ENCODE measurements around the gene RAD51B. TPM values are rescaled to one million over a fixed set of nuclear protein-coding genes. Genes with fewer than 3 reads are reported as not detected.

RAD51B gene
- total RNA-seq, 1 experiment from 2014 or later: 13.3 TPM

DNA sequence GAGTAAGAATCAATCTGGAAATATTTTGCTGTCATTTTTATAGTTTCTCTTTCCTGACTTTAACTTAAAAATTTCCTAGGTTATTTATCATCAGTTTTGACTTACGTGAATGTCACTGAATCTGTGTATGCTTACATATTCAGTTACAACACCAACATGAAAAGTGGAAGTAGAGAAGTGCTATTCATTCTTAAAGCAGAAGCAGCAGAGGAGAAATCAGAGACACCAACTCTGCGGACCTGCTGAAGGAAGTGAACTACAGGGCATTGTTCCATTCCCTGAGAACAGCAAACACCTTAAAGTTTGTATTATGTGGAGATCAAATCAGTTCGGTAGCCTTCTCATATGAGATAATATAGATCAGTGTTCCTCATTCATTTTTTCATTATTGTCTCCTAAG is 34.1 kb downstream of the RAD51B start:
- no peaks in the 10 kb centered on the region for H3K9me3 ChIP-seq (replicated peaks)
- no peak overlapping the region for H3K27ac ChIP-seq
- no peaks in the 10 kb centered on the region for H3K4me1 ChIP-seq
- H3K36me3 ChIP-seq: no peaks in the 10 kb centered on the region
- no peak for DNase-seq
- no peak overlapping the region for H3K4me3 ChIP-seq
- H3K27me3 ChIP-seq: no peaks in the 10 kb centered on the region

DNA sequence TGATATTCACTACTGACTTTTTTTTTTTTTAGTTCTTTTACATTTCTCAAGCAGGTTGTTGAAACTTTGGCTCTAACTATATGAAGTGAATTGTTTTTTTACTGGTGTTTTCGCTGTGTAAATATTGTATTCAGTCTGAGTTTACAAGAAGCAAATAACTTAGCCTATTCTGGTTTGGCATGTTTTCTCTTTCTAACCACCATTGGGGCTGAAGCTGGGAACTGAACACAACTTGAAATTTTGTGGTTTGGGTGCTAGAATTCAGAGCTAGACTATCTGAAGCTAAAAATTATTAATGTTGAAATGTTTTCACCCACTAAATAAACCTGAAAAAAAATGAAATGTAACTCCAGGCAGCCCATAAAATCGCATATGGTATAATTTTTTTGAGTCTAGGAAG is 37.2 kb downstream of the RAD51B start:
- no peak overlapping the region for H3K27ac ChIP-seq
- H3K36me3 ChIP-seq: no peaks in the 10 kb centered on the region
- H3K9me3 ChIP-seq (replicated peaks): no peaks in the 10 kb centered on the region
- H3K4me1 ChIP-seq: no peaks in the 10 kb centered on the region
- no peak overlapping the region for H3K4me3 ChIP-seq
- no peak for DNase-seq
- no peaks in the 10 kb centered on the region for H3K27me3 ChIP-seq

DNA sequence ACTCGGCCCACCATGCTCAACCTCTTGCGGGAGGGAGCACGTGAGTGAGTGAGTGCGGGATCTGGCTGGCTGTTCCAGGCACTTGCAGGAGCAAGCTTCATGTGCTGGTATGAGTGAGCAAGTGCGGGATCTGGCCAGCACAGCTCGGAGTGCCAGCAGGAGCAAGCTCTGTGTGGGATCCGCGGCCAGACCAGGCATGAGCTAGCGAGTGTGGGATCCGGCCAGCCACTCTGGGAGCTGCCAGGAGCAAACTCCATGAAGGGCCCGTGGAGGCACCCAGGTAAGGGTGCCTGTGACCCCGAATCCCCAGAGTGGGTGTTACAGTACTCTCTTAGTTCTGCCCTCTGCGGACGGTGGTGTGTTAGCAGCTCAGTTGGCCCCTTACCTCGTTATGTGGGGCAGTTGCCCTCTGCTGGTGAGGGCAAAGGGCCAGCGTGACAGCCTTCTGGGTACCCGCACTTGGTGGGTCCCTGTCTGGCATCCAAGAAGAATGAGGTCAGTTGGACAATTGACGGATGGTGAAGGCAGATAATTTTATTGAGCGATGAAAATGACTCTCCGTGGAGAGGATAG is 38.3 kb downstream of the RAD51B start:
- no peaks in the 10 kb centered on the region for H3K9me3 ChIP-seq (replicated peaks)
- H3K27me3 ChIP-seq: no peaks in the 10 kb centered on the region
- no peak overlapping the region for H3K4me3 ChIP-seq
- H3K36me3 ChIP-seq: no peaks in the 10 kb centered on the region
- no peak for DNase-seq
- H3K4me1 ChIP-seq: no peaks in the 10 kb centered on the region
- H3K27ac ChIP-seq: no peak overlapping the region

DNA sequence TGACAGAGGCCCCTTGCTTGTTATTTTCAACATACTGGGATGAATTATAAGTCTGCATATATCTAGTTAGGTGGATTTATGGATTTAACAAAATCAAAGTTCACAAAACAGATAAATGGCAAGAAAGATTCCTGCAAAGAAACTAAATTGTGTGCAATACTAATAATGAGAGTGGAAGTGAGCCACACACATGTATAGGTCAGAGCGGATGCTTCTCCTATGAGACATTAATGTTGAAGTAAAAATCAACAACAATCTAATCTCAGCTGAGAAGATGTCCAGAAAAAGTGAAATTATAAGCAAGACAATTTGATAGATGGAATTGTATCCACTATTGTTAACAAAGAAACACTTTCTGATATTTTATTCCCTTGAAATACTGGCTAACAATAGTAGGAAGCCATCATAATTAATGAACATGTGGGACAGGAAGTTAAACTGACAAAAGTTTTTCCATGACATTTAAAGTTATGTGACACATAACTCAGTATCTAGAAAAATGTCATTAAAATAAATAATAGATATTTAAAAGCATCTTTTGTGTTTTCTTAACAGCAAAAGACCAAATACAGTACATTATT is 39.7 kb downstream of the RAD51B start:
- Histone ChIP-seq H3K4me1 (no peaks in the 10 kb centered on the region), H3K9me3 (replicated peaks) (no peaks in the 10 kb centered on the region), H3K4me3 (no peak overlapping the region), H3K36me3 (no peaks in the 10 kb centered on the region), H3K27ac (no peak overlapping the region), H3K27me3 (no peaks in the 10 kb centered on the region)
- DNase-seq: no peak

DNA sequence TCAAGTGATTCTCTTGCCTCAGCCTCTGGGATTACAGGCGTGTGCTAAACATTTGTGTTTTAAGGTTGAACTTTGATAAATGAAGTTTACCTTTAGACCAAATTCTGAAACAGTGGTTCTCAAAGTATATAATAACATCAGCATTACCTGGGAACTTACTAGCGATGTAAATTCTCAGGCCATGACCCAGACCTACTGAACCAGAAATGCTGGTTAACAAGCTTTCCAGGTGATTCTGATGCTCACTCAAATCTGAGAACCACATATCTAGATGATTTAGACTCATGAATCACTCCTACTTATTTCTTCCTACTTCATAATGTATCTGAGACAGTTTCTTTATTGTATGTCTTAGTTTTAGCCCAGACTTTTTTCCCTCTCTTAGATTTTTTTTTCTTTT is 43.6 kb downstream of the RAD51B start:
- DNase-seq: no peak
- Histone ChIP-seq H3K4me3 (no peak overlapping the region), H3K27ac (no peak overlapping the region), H3K27me3 (no peaks in the 10 kb centered on the region), H3K4me1 (no peaks in the 10 kb centered on the region), H3K9me3 (replicated peaks) (0 out of 2 replicates have a peak, but pooled peaks cover 3% of the 10 kb centered on the region), H3K36me3 (peaks cover 3% of the 10 kb centered on the region)

DNA sequence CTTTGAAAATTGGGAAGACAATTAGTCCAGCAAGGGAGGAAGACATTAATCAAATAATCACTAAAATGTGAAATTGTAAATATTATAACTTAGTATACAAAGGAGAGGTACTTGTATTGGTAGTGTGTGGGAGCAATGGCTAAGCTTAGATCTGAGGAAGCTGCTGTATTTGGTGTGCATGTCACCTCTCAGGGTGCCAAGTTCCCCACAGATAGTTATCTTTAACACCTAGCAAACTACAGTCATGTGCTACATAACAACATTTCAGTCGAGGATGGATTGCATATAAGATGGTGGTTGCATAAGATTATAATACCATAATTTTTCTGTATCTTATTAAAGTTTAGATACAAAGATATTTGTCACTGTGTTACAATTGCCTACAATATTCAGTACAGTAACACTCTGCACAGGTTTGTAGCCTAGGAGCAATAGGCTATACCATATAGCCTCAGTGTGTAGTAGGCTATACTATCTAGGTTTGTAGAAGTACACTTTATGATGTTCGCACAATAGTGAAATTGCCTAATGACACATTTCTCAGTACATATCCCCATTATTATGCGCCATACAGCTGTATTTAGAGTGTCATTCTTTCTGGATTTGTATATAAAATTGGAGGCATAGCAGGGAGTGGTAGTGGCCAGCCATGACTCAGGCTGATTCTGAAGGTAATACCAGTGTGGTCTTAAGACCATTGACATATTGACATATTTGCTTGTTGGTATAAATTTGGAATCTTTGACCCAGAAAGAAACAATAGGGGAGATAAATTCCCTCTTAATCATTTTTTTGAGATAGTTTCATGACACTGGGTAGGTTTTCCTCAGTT is 55.8 kb downstream of the RAD51B start:
- Histone ChIP-seq H3K9me3 (replicated peaks) (peaks cover 5% of the 10 kb centered on the region; the same call in 1 of the 2 replicates), H3K4me1 (no peaks in the 10 kb centered on the region), H3K36me3 (no peaks in the 10 kb centered on the region), H3K27ac (no peak overlapping the region), H3K27me3 (no peaks in the 10 kb centered on the region), H3K4me3 (no peak overlapping the region)
- DNase-seq: no peak

DNA sequence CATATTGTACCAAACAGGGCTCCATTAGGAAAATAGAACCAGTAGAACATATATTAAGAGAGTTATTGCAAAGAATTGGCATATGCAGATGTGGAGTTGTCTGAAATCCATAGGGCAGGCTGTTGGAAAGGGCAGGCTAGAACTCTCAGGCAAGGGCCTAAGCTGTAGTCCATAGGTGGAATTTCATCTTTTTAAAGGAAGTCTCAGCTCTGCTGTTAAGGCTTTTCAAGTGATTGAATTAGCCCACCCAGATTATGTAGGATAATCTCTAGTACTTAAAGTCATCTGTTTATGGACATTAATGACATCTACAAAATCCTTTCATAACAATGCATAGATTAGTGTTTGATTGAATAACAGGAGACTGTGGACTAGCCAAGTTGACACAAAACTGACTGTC is 59.4 kb downstream of the RAD51B start:
- Histone ChIP-seq H3K36me3 (no peaks in the 10 kb centered on the region), H3K27ac (no peak overlapping the region), H3K27me3 (no peaks in the 10 kb centered on the region), H3K4me3 (no peak overlapping the region), H3K9me3 (replicated peaks) (no peaks in the 10 kb centered on the region), H3K4me1 (peaks cover 1% of the 10 kb centered on the region; the same call in 1 of the 2 replicates)
- DNase-seq: no peak

DNA sequence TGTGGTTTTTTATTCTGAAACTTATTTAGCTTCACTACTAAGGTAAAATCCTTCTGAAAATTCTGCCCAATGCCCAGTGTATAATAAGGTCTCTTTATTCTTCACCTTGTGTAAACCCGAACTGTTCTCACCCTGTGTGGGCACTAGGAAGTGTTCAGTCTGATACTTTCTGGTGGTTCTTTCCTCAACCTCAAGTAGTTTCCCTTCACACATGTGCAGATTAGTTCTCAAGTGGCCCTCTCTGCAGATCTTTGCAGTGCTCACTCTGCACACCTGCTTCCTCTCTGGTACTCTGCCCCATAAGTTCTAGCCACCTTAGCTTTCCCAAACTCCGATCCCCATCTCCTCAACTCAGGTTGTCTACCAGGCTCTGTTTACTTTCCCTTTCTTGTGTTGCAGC is 61.6 kb downstream of the RAD51B start:
- peaks cover 16% of the 10 kb centered on the region; the same call in 1 of the 2 replicates for H3K4me1 ChIP-seq
- no peaks in the 10 kb centered on the region for H3K27me3 ChIP-seq
- H3K36me3 ChIP-seq: no peaks in the 10 kb centered on the region
- H3K27ac ChIP-seq: no peak overlapping the region
- H3K9me3 ChIP-seq (replicated peaks): no peaks in the 10 kb centered on the region
- DNase-seq: no peak
- no peak overlapping the region for H3K4me3 ChIP-seq

DNA sequence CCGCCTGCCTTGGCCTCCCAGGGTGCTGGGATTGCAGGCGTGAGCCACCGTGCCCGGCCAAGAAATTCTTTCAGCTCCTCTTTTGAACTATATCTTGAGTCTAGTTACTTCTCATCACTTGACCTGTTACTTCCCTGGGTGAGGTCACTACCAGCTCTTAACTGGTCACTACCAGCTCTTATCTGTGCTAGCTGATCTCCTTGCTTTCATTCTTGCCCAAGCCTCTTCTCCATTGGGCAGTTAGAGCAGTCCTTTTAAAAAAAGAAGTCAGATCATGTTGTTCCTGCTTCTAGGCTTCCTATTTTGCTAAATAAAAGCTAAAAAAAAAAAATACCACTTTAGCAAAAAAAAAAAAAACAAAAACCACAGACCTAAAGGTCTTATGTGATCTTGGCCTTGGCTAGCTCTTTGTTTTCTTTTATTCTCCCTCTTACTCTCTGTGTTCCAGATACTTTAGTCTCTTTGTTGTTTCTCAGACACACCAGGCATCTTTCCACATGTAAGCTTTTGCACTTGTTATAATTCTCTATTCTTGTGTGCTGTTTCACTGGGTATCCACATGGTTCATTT is 63.5 kb downstream of the RAD51B start:
- Histone ChIP-seq H3K9me3 (replicated peaks) (no peaks in the 10 kb centered on the region), H3K27ac (no peak overlapping the region), H3K36me3 (no peaks in the 10 kb centered on the region), H3K27me3 (no peaks in the 10 kb centered on the region), H3K4me3 (no peak overlapping the region), H3K4me1 (peaks cover 16% of the 10 kb centered on the region; the same call in 1 of the 2 replicates)
- DNase-seq: no peak

DNA sequence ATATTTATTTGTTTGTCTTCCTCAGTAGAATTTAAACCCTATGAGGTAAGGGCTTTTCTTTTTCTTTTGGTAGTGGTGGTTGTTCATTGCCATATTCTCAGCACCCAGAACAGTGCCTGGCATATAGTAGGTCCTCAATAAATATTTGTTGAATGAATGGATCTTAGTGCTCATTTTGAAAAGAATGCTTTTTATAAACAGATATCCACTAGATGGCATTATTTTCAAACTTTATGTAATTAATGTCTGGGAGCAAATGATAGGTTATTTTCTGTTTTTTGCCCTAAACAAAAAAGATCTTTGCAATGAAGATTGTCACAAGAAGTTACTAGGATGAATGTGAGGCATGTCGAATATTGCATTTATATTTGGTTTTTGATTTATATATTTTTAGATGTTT is 64.1 kb downstream of the RAD51B start:
- Histone ChIP-seq H3K36me3 (no peaks in the 10 kb centered on the region), H3K27me3 (no peaks in the 10 kb centered on the region), H3K4me3 (no peak overlapping the region), H3K4me1 (peaks cover 16% of the 10 kb centered on the region; the same call in 1 of the 2 replicates), H3K9me3 (replicated peaks) (no peaks in the 10 kb centered on the region), H3K27ac (no peak overlapping the region)
- peak in 1 of 2 experiments; percentile 29 for DNase-seq

DNA sequence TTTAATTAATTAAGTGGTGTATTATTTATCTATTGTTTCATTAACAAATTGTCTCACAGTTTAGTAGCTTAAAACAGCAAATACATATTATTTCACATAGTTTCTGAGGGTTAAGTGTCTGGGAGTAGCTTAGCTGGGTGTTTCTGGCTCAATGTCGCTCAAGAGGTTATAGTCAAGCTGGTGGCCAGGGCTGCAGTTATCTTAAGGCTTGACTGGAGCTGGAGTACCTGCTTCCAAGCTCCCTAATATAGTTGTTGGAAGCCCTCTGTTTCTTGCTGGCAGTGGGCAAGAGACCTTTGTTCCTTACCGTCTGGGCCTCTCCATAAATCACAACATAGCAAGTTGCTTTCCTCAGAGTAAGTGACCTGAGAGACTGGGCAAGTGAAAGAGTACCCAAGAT is 66.6 kb downstream of the RAD51B start:
- no peak for DNase-seq
- Histone ChIP-seq H3K4me1 (peaks cover 16% of the 10 kb centered on the region; the same call in 1 of the 2 replicates), H3K27ac (no peak overlapping the region), H3K36me3 (no peaks in the 10 kb centered on the region), H3K9me3 (replicated peaks) (no peaks in the 10 kb centered on the region), H3K27me3 (no peaks in the 10 kb centered on the region), H3K4me3 (no peak overlapping the region)

DNA sequence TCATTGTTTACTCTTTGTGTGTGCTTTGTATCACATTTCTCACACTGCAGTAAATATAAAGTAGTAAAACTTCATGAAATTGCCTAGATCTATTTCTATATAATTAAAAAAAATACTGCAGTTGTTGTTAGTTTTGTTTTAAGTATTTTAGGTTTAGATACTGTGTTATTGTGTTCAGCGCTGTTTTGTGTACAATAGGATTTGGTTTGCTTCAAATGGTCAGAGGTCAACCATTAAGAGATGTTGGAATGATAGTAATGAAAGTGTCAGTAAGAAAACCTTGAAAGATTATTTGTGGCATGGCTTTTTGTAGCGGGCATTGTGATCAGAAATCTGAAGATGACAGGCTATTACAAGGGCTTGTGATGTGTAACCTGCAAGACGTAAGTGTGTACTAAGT is 67.9 kb downstream of the RAD51B start:
- DNase-seq: no peak
- H3K27ac ChIP-seq: no peak overlapping the region

DNA sequence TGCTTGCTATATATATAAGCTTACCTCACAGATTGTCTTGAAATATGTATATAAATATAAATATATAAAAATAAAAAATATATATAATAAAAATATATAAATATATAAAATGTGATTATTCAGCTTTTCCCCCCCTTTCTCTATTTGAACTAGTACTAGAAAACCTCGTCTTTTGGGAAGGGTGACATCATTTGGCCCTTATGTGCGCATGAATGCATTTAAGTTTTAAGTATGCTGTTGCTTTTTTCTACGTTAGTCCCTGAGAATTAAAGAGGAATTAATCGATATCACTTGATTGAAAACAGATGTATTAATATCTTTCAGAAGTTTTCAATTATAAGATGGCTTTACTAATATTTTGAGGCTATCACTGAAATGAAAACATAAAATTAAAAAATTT is 69.9 kb downstream of the RAD51B start:
- DNase-seq: no peak
- peaks cover 10% of the 10 kb centered on the region; the same call in 1 of the 2 replicates for H3K4me1 ChIP-seq
- H3K4me3 ChIP-seq: no peak overlapping the region
- H3K27me3 ChIP-seq: no peaks in the 10 kb centered on the region
- H3K36me3 ChIP-seq: no peaks in the 10 kb centered on the region
- no peaks in the 10 kb centered on the region for H3K9me3 ChIP-seq (replicated peaks)
- no peak overlapping the region for H3K27ac ChIP-seq

More for the DNA sequence above, 67.9 kb downstream of the RAD51B start:
- Histone ChIP-seq H3K27me3 (no peaks in the 10 kb centered on the region), H3K4me1 (peaks cover 16% of the 10 kb centered on the region; the same call in 1 of the 2 replicates), H3K4me3 (no peak overlapping the region), H3K36me3 (no peaks in the 10 kb centered on the region), H3K9me3 (replicated peaks) (no peaks in the 10 kb centered on the region)

DNA sequence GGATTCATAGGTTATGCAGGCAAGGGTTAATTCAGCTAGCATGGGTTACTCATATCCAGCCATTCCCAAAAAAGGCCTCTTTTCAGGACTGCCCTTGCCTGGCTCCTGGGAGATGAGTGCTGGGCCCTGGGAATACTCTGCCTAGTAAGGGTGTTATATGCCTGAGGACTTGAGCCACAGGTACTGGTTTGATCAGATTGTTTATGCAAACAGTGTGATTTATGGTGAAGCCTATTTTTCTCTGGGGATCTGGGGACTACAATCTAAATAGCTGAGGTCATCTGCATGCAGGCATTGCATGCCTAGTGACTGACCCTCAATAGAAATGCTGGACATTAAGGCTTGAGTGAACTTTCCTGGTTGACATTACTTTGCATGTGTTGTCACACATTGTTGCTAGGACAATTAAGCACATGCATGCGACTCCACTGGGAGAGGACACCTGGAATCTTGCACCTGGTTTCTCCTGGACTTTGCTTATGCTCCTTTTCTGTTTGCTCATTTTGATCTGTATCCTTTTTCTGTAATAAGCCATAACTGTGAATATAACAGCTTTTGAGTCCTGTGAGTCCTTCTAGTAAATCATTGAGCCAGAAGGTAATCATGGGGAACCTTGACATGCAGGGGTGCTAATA is 73.0 kb downstream of the RAD51B start:
- Histone ChIP-seq H3K4me1 (no peaks in the 10 kb centered on the region), H3K27me3 (no peaks in the 10 kb centered on the region), H3K9me3 (replicated peaks) (no peaks in the 10 kb centered on the region), H3K36me3 (no peaks in the 10 kb centered on the region), H3K4me3 (no peak overlapping the region), H3K27ac (no peak overlapping the region)
- DNase-seq: no peak

DNA sequence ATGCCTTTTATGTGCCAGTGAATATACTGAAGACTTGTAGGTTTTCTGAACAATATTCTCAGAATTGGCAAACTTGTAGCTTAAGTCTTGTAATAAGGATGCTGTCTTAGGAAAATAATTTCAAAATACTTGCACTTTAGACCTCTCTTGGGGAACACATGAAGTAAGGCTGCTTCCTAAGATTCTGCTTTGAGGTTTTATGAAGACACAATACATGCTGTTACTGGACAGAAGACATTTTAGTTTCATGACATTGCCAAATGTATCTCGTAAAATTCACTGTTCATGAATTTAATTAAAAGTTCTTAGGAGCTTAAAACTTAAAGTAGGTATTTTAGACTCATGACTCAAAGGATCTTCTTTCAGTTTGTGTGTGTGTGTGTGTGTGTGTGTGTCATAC is 80.7 kb downstream of the RAD51B start:
- no peak overlapping the region for H3K27ac ChIP-seq
- no peak for DNase-seq
- no peaks in the 10 kb centered on the region for H3K36me3 ChIP-seq

More for the DNA sequence above, 80.7 kb downstream of the RAD51B start:
- peaks cover 3% of the 10 kb centered on the region; the same call in 1 of the 2 replicates for H3K9me3 ChIP-seq (replicated peaks)
- no peaks in the 10 kb centered on the region for H3K27me3 ChIP-seq
- H3K4me1 ChIP-seq: no peaks in the 10 kb centered on the region
- H3K4me3 ChIP-seq: no peak overlapping the region

Data from SJCRH30 (cell line).